Liver (tissue), 9 donors: Measurements from ENCODE around the gene PCDHAC1. TPM values are rescaled to one million over a fixed set of nuclear protein-coding genes. Genes with fewer than 3 reads are reported as not detected.

Experiments
- DNase-seq: peaks from one replicate; pipeline ENCODE4 v3.0.0-alpha.2; 2017; ENCODE audit warnings: low spot score
- H3K27ac ChIP-seq, 2 donors: one replicate each; pipeline ENCODE4 v1.7.0; 2013; ENCODE audit warnings: inconsistent platforms in 2 of 2, low read length in 2 of 2, control low read depth in 1 of 2, low read depth in 1 of 2, mild to moderate bottlenecking in 1 of 2
- H3K27me3 ChIP-seq, 4 donors: one replicate each; pipeline versions ENCODE4 v1.6.1 to v1.7.0; 2013; ENCODE audit warnings: low read length in 3 of 4, inconsistent platforms in 1 of 4, mild to moderate bottlenecking in 1 of 4, moderate library complexity in 1 of 4; ENCODE audit not compliant: control insufficient read depth in 4 of 4, insufficient read depth in 4 of 4
- H3K36me3 ChIP-seq, 4 donors: one replicate each; pipeline versions ENCODE4 v1.6.1 to v1.7.0; 2013; ENCODE audit warnings: low read length in 3 of 4, mild to moderate bottlenecking in 3 of 4, low read depth in 1 of 4, moderate library complexity in 1 of 4; ENCODE audit not compliant: control insufficient read depth in 4 of 4, insufficient read depth in 3 of 4
- H3K4me1 ChIP-seq, 4 donors: one replicate each; pipeline versions ENCODE4 v1.6.1 to v1.7.0; 2013; ENCODE audit warnings: low read length in 3 of 4, mild to moderate bottlenecking in 3 of 4, moderate library complexity in 1 of 4; ENCODE audit not compliant: control insufficient read depth in 4 of 4, insufficient read depth in 4 of 4
- H3K4me3 ChIP-seq, 3 donors: one replicate each; pipeline versions ENCODE4 v1.6.1 to v1.7.0; 2013; ENCODE audit warnings: low read length in 3 of 3, control low read depth in 1 of 3, low read depth in 1 of 3, mild to moderate bottlenecking in 1 of 3
- H3K9ac ChIP-seq, 2 donors: one replicate each; pipeline ENCODE4 v1.7.0; 2013; ENCODE audit warnings: low read length in 2 of 2, mild to moderate bottlenecking in 2 of 2, moderate library complexity in 2 of 2, control low read depth in 1 of 2, low read depth in 1 of 2
- H3K9me3 ChIP-seq, 4 donors: one replicate each; pipeline versions ENCODE4 v1.6.1 to v1.7.0; 2013; ENCODE audit warnings: low read length in 3 of 4; ENCODE audit not compliant: control insufficient read depth in 4 of 4
- CTCF ChIP-seq: fragments of 150-350 bp; IDR thresholded peaks from 2 replicates; pipeline ENCODE4 v1.5.1; 2017; ENCODE audit warnings: improper control_type of control experiment, low read depth, low read length; ENCODE audit not compliant: missing input control
- EGR1 ChIP-seq, 2 donors: IDR thresholded peaks; 2 replicates each; pipeline ENCODE4 v1.6.1; 2016 to 2018; ENCODE audit warnings: antibody characterized with exemption in 2 of 2, low read depth in 2 of 2
- FOXA1 ChIP-seq: IDR thresholded peaks from 2 replicates; pipeline ENCODE4 v1.6.1; 2016; ENCODE audit warnings: antibody characterized with exemption
- FOXA2 ChIP-seq: IDR thresholded peaks from 2 replicates; pipeline ENCODE4 v1.6.1; 2016; ENCODE audit warnings: antibody characterized with exemption
- GABPA ChIP-seq, 2 donors: IDR thresholded peaks in 1 of 2; conservative IDR thresholded peaks in 1 of 2; 2 replicates each; pipeline ENCODE4 v1.6.1; 2016; ENCODE audit warnings: antibody characterized with exemption in 2 of 2, mild to moderate bottlenecking in 1 of 2, moderate library complexity in 1 of 2
- HNF4A ChIP-seq, 2 donors: conservative IDR thresholded peaks; 2 replicates each; pipeline ENCODE4 v1.6.1; 2016; ENCODE audit warnings: antibody characterized with exemption in 2 of 2, mild to moderate bottlenecking in 2 of 2
- MAX ChIP-seq: IDR thresholded peaks from 2 replicates; pipeline ENCODE4 v1.6.1; 2016; ENCODE audit warnings: antibody characterized with exemption
- NR2F2 ChIP-seq: IDR thresholded peaks from 2 replicates; pipeline ENCODE4 v1.6.1; 2016; ENCODE audit warnings: antibody characterized with exemption
- RXRA ChIP-seq, 2 donors: IDR thresholded peaks; 2 replicates each; pipeline ENCODE4 v1.6.1; 2017 to 2018; ENCODE audit warnings: antibody characterized with exemption in 2 of 2, mild to moderate bottlenecking in 1 of 2
- SP1 ChIP-seq: IDR thresholded peaks from 2 replicates; pipeline ENCODE4 v1.6.1; 2018; ENCODE audit warnings: antibody characterized with exemption, mild to moderate bottlenecking
- TAF1 ChIP-seq: conservative IDR thresholded peaks from 2 replicates; pipeline ENCODE4 v1.6.1; 2016; ENCODE audit warnings: antibody characterized with exemption, mild to moderate bottlenecking
- YY1 ChIP-seq: IDR thresholded peaks from 2 replicates; pipeline ENCODE4 v1.6.1; 2016; ENCODE audit warnings: antibody characterized with exemption, mild to moderate bottlenecking
- WGBS: extraction: QIAGEN DNeasy Blood & Tissue Kit; methylation state at CpG from one replicate; pipeline ENCODE4 v1.1.7; 2013; 5-methylcytosine and 5-hydroxymethylcytosine counted together
- polyA plus RNA-seq, 2 donors: library from polyadenylated mRNA; stranded (reverse) in 1 of 2; unstranded in 1 of 2; fragments of 200-250 nt in 1 of 2; fragments of >200 nt in 1 of 2; fragmentation: Nextera tagmentation in 1 of 2; extraction: Ambion mirVana in 1 of 2; gene quantifications; one replicate each; pipeline versions ENCODE4 v1.2.1 to v1.2.3, GENCODE V29; 2013 to 2015
- total RNA-seq, 2 donors: library from RNA; depleted of rRNA; stranded (reverse); fragments of >200 nt; gene quantifications; one replicate each; pipeline ENCODE4 v1.2.3, GENCODE V29; 2014
- donor health status: healthy.
- donor health status: healthy.
- donor health status: healthy.
- donor health status: healthy.
- donor health status: healthy.

Gene PCDHAC1
- total and polyA plus RNA-seq, 4 donors: under 0.01 to 0.25 (median 0.13) TPM; not detected in 1

- no peaks in the 10 kb centered on the region for H3K27me3 ChIP-seq
- H3K9ac ChIP-seq: no peak overlapping the region
- no peak for DNase-seq
- no peak for TF ChIP-seq EGR1 (IDR thresholded peaks at IDR 0.05; ENCODE audit: low read depth in 2 of 2)
- TF ChIP-seq CTCF: no peak
- no peak for TF ChIP-seq SP1
- H3K27ac ChIP-seq: no peak overlapping the region
- peaks cover 0 to 6% (median 2%) of the 10 kb centered on the region in 4 donors for H3K9me3 ChIP-seq
- H3K4me3 ChIP-seq: no peak overlapping the region
- no peaks in the 10 kb centered on the region for H3K4me1 ChIP-seq
- WGBS: 55% methylated on average over 2 of the region's 2 CpGs
- H3K36me3 ChIP-seq: no peaks in the 10 kb centered on the region
Measured at GRCh38 chr5:140946578-140946977, 20.5 kb downstream of the PCDHAC1 start.

GRCh38 chr5:140951636-140952035 lies 25.5 kb downstream of the PCDHAC1 start:
- H3K36me3 ChIP-seq: no peaks in the 10 kb centered on the region
- H3K4me1 ChIP-seq: peaks cover 0 to 3% (median 0%) of the 10 kb centered on the region in 4 donors
- no peak overlapping the region for H3K9ac ChIP-seq
- no peak for DNase-seq
- no peak overlapping the region for H3K27ac ChIP-seq
- H3K4me3 ChIP-seq: no peak overlapping the region
- TF ChIP-seq HNF4A (conservative IDR thresholded peaks at IDR 0.05) (peak; percentile 26 to 61), GABPA (IDR thresholded peaks at IDR 0.05 in 1 of 2, conservative IDR thresholded peaks at IDR 0.05 in 1 of 2) (no peak), TAF1 (no peak), FOXA1 (no peak), FOXA2 (no peak), NR2F2 (no peak)
- WGBS: 53% methylated on average over 6 of the region's 6 CpGs
- H3K27me3 ChIP-seq: no peaks in the 10 kb centered on the region
- no peaks in the 10 kb centered on the region for H3K9me3 ChIP-seq

- no peak for TF ChIP-seq CTCF
- no peak for TF ChIP-seq FOXA1
- no peak for TF ChIP-seq RXRA (IDR thresholded peaks at IDR 0.05)
- TF ChIP-seq YY1: no peak
- TF ChIP-seq EGR1 (IDR thresholded peaks at IDR 0.05; ENCODE audit: low read depth in 2 of 2): no peak
- no peak for TF ChIP-seq FOXA2
- TF ChIP-seq MAX: no peak
- TF ChIP-seq GABPA (IDR thresholded peaks at IDR 0.05 in 1 of 2, conservative IDR thresholded peaks at IDR 0.05 in 1 of 2): no peak
- no peak for TF ChIP-seq TAF1
- TF ChIP-seq NR2F2: no peak
- H3K27ac ChIP-seq: no peak overlapping the region
- no peak overlapping the region for H3K4me3 ChIP-seq
- 39% methylated on average over 2 of the region's 2 CpGs for WGBS
- no peak for DNase-seq
- H3K9ac ChIP-seq: no peak overlapping the region
- H3K4me1 ChIP-seq: peaks cover 0 to 3% (median 0%) of the 10 kb centered on the region in 4 donors
- no peaks in the 10 kb centered on the region for H3K36me3 ChIP-seq
- no peaks in the 10 kb centered on the region for H3K9me3 ChIP-seq
- no peaks in the 10 kb centered on the region for H3K27me3 ChIP-seq
Measured at GRCh38 chr5:140953234-140953633, 27.1 kb downstream of the PCDHAC1 start.
